HG03139 (cell line): ENCODE measurements around the gene ARAP1.

Experiments used
- ATAC-seq: cut with Tn5 transposase; IDR thresholded peaks from one replicate; pipeline ENCODE4 v1.9.1; 2021; ENCODE audit not compliant: unreplicated experiment

Gene ARAP1

GRCh38 chr11:72780296-72781062 lies 28.3 kb upstream of the ARAP1 start:
- no peak for ATAC-seq

- no peak for ATAC-seq
These were observed 27.4 kb upstream of the ARAP1 start for GRCh38 chr11:72779495-72780128.

- ATAC-seq, result no peak
These were observed 26.6 kb upstream of the ARAP1 start for GRCh38 chr11:72778535-72779494.

GRCh38 chr11:72777755-72778278 lies 25.6 kb upstream of the ARAP1 start:
- ATAC-seq, result no peak

- no peak for ATAC-seq
These were observed 24.9 kb upstream of the ARAP1 start for GRCh38 chr11:72776844-72777754.

- ATAC-seq, result no peak
These were observed 24.1 kb upstream of the ARAP1 start for GRCh38 chr11:72776117-72776843.

GRCh38 chr11:72775288-72776110 lies 23.3 kb upstream of the ARAP1 start:
- no peak for ATAC-seq

- no peak for ATAC-seq
These were observed 22.3 kb upstream of the ARAP1 start for GRCh38 chr11:72774499-72774898.

GRCh38 chr11:72773696-72774095 lies 21.5 kb upstream of the ARAP1 start:
- ATAC-seq, result no peak

GRCh38 chr11:72773291-72773690 lies 21.1 kb upstream of the ARAP1 start:
- no peak for ATAC-seq

- no peak for ATAC-seq
These were observed 19.9 kb upstream of the ARAP1 start for GRCh38 chr11:72772059-72772458.

GRCh38 chr11:72771507-72771906 lies 19.3 kb upstream of the ARAP1 start:
- no peak for ATAC-seq

- no peak for ATAC-seq
These were observed 18.6 kb upstream of the ARAP1 start for GRCh38 chr11:72770799-72771198.

- ATAC-seq, result no peak
These were observed 17.5 kb upstream of the ARAP1 start for GRCh38 chr11:72769680-72770079.

GRCh38 chr11:72768581-72768980 lies 16.4 kb upstream of the ARAP1 start:
- no peak for ATAC-seq

- ATAC-seq, result no peak
These were observed 15.2 kb upstream of the ARAP1 start for GRCh38 chr11:72767203-72768062.

GRCh38 chr11:72766152-72766902 lies 14.1 kb upstream of the ARAP1 start:
- no peak for ATAC-seq
